ENCODE data around the gene PRSS36. TPM values are rescaled to one million over a fixed set of nuclear protein-coding genes. Genes with fewer than 3 reads are reported as not detected.

PRSS36 gene
- total RNA-seq, 1 experiment from 2014 or later, result 0.41 TPM

DNA sequence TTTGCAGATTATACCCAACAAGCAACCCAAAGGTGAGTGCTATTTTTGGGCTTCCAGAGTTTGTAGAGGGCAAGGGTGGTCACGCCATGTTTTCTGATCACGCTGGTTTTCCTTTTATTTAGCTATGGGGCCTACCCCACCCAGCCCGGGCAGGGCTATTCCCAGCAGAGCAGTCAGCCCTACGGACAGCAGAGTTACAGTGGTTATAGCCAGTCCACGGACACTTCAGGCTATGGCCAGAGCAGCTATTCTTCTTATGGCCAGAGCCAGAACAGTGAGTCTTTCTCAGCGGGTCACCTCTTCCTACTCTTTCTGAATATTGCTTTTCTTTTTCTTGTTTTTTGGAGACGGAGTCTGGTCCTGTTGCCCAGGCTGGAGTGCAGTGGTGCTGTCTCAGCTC, 32.5 kb upstream of the PRSS36 start:
- TF ChIP-seq, protein P1, sequence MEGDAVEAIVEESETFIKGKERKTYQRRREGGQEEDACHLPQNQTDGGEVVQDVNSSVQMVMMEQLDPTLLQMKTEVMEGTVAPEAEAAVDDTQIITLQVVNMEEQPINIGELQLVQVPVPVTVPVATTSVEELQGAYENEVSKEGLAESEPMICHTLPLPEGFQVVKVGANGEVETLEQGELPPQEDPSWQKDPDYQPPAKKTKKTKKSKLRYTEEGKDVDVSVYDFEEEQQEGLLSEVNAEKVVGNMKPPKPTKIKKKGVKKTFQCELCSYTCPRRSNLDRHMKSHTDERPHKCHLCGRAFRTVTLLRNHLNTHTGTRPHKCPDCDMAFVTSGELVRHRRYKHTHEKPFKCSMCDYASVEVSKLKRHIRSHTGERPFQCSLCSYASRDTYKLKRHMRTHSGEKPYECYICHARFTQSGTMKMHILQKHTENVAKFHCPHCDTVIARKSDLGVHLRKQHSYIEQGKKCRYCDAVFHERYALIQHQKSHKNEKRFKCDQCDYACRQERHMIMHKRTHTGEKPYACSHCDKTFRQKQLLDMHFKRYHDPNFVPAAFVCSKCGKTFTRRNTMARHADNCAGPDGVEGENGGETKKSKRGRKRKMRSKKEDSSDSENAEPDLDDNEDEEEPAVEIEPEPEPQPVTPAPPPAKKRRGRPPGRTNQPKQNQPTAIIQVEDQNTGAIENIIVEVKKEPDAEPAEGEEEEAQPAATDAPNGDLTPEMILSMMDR (conservative IDR thresholded peaks at IDR 0.05; ENCODE audit: low read depth, low read length), result no peak
- no peak for TF ChIP-seq EZH2 (IDR thresholded peaks at IDR 0.05; ENCODE audit: borderline replicate concordance, low read depth, low read length, poor library complexity, severe bottlenecking)
- Histone ChIP-seq H3K4me1 (ENCODE audit: insufficient read depth, low read length, poor library complexity, severe bottlenecking) (peaks cover 18% of the 10 kb centered on the region), H3K9me3 (ENCODE audit: low read depth, low read length, poor library complexity, severe bottlenecking) (no peaks in the 10 kb centered on the region), H3K27me3 (replicated peaks; ENCODE audit: insufficient read depth, low read depth, low read length, poor library complexity) (no peaks in the 10 kb centered on the region), H3K27ac (ENCODE audit: low read depth, low read length, poor library complexity, severe bottlenecking) (no peak overlapping the region), H3K4me3 (ENCODE audit: low read depth, low read length, poor library complexity, severe bottlenecking) (peak overlapping the region; percentile 88), H3K36me3 (ENCODE audit: insufficient read depth, low read length, poor library complexity, severe bottlenecking) (peaks cover 67% of the 10 kb centered on the region)
- CTCF ChIA-PET, result no interaction called here
- intact Hi-C loops (cut with micrococcal nuclease; ENCODE audit: unreplicated experiment), result no loop called here
- DNase-seq (ENCODE audit: low spot score), result no peak
- POLR2A ChIA-PET (ENCODE audit: low non-redundant PET), result no interaction called here
- no TSS peak for BruUV-seq (replicated peaks)

DNA sequence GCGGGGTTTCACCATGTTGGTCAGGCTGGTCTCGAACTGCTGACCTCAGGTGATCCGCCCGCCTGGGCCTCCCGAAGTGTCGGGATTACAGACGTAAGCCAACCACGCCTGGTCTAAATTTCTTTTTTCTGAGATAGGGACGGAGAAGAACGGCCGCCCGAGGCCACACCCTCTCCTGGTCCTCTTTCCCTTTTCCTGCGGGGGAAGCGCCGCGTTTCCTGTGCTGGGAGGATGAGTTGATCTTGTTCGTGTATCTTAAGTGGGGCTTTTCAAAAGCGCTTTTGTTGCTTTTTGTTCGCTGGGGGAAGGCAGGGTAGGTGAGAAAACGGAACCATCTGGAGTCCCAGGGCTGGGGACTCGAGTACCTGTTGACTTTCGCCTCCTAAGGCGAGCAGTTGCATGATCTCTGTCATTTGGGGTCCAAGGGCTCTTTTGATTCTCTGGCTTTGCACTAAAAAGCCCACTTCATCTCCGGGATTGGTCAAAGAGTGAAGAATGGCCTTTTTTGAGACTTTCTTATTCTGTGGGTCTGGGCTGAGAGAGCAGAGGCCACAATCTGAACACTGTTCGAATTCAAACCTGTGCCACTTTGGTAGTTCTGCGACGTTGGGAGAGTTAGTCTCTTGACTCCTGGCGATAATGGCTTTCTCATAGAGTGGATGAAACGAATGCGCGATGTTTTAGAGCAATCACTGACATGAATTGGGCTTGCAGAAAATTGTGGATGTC, 31.4 kb upstream of the PRSS36 start:
- DNase-seq (ENCODE audit: low spot score), result peak; percentile 56
- H3K9me3 ChIP-seq (ENCODE audit: low read depth, low read length, poor library complexity, severe bottlenecking), result no peaks in the 10 kb centered on the region
- peak overlapping the region; percentile 100 for H3K27ac ChIP-seq (ENCODE audit: low read depth, low read length, poor library complexity, severe bottlenecking)
- peaks cover 56% of the 10 kb centered on the region for H3K36me3 ChIP-seq (ENCODE audit: insufficient read depth, low read length, poor library complexity, severe bottlenecking)
- TF ChIP-seq, protein P1 (conservative IDR thresholded peaks at IDR 0.05; ENCODE audit: low read depth, low read length), result no peak
- no peak for TF ChIP-seq EZH2 (IDR thresholded peaks at IDR 0.05; ENCODE audit: borderline replicate concordance, low read depth, low read length, poor library complexity, severe bottlenecking)
- ChIA-PET CTCF (no interaction called here), POLR2A (ENCODE audit: low non-redundant PET) (interaction anchor here (1.1 to 1.4 kb wide), 2 partner anchors 9 to 64 kb away, joined by 4 to 10 read pairs; partner anchors contain the start of gene KAT8)
- H3K4me1 ChIP-seq (ENCODE audit: insufficient read depth, low read length, poor library complexity, severe bottlenecking), result peaks cover 18% of the 10 kb centered on the region
- intact Hi-C loops (cut with micrococcal nuclease; ENCODE audit: unreplicated experiment), result no loop called here
- H3K4me3 ChIP-seq (ENCODE audit: low read depth, low read length, poor library complexity, severe bottlenecking), result peak overlapping the region; percentile 88
- TSS peak; percentile 44 for BruUV-seq (replicated peaks)
- H3K27me3 ChIP-seq (replicated peaks; ENCODE audit: insufficient read depth, low read depth, low read length, poor library complexity), result no peaks in the 10 kb centered on the region

DNA sequence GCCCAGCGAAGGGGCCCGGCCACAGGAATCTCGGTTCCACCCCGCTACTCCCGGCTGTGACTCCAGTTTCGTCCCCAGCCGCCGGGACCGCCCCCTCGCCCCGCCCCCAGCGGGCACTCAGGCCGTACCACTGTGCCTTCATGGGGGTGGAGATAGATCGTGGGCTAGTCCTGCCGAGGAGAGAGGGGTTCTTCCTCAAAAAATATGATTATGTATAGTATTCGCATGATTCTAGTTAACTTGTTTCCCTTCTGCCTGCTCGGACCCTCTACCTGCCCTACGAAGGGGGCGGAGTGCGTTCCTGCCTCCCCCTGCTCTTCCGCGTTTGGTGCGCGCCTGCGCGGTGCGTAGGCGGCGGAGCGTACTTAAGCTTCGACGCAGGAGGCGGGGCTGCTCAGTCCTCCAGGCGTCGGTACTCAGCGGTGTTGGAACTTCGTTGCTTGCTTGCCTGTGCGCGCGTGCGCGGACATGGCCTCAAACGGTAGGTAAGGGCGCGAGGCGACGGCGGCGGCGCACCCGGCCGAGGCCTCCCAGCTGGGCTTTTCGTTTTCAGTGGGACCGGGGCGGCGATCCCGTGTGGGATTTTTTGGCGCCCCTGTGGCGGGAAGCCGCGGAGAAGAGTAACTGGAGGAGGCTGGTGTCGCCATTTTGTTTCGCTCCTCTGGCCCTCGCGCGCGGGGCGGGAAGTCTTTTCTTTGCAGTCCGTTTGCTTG, 30.0 kb upstream of the PRSS36 start, which contains the start of gene FUS:
Gene FUS (plus strand): TSS at position 393 of the 713 bp plus-strand sequence. CDS start 76 bp downstream, at position 469.
- H3K27me3 ChIP-seq (replicated peaks; ENCODE audit: insufficient read depth, low read depth, low read length, poor library complexity), result no peaks in the 10 kb centered on the region
- POLR2A ChIA-PET (ENCODE audit: low non-redundant PET), result interaction anchor here (0.6 to 1.7 kb wide), 8 partner anchors 10 to 700 kb away, joined by 3 to 10 read pairs (median 4); partner anchors contain the start of genes ARMC5, KAT8, ZNF646 and ZNF668
- CTCF ChIA-PET, result interaction anchor here (0.6 kb wide), 1 partner anchor 859 kb away, joined by 5 read pairs; no protein-coding TSS in a partner anchor
- DNase-seq (ENCODE audit: low spot score), result peak; percentile 88
- TF ChIP-seq EZH2 (IDR thresholded peaks at IDR 0.05; ENCODE audit: borderline replicate concordance, low read depth, low read length, poor library complexity, severe bottlenecking), result no peak
- TF ChIP-seq, protein P1 (conservative IDR thresholded peaks at IDR 0.05; ENCODE audit: low read depth, low read length), result no peak
- intact Hi-C loops (cut with micrococcal nuclease; ENCODE audit: unreplicated experiment), result no loop called here
- H3K4me1 ChIP-seq (ENCODE audit: insufficient read depth, low read length, poor library complexity, severe bottlenecking), result peaks cover 12% of the 10 kb centered on the region
- H3K36me3 ChIP-seq (ENCODE audit: insufficient read depth, low read length, poor library complexity, severe bottlenecking), result peaks cover 42% of the 10 kb centered on the region
- no TSS peak for BruUV-seq (replicated peaks)
- no peaks in the 10 kb centered on the region for H3K9me3 ChIP-seq (ENCODE audit: low read depth, low read length, poor library complexity, severe bottlenecking)
- H3K4me3 ChIP-seq (ENCODE audit: low read depth, low read length, poor library complexity, severe bottlenecking), result peak within 1 kb of the TSS; percentile 88
- peak within 1 kb of the TSS; percentile 100 for H3K27ac ChIP-seq (ENCODE audit: low read depth, low read length, poor library complexity, severe bottlenecking)

Measured in A673 (cell line).